Measurements from ENCODE around the gene COL2A1.

- TF ChIP-seq, protein P1, sequence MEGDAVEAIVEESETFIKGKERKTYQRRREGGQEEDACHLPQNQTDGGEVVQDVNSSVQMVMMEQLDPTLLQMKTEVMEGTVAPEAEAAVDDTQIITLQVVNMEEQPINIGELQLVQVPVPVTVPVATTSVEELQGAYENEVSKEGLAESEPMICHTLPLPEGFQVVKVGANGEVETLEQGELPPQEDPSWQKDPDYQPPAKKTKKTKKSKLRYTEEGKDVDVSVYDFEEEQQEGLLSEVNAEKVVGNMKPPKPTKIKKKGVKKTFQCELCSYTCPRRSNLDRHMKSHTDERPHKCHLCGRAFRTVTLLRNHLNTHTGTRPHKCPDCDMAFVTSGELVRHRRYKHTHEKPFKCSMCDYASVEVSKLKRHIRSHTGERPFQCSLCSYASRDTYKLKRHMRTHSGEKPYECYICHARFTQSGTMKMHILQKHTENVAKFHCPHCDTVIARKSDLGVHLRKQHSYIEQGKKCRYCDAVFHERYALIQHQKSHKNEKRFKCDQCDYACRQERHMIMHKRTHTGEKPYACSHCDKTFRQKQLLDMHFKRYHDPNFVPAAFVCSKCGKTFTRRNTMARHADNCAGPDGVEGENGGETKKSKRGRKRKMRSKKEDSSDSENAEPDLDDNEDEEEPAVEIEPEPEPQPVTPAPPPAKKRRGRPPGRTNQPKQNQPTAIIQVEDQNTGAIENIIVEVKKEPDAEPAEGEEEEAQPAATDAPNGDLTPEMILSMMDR (IDR thresholded peaks at IDR 0.05): no peak
- no peak for TF ChIP-seq POLR2A (IDR thresholded peaks at IDR 0.05)
Observed at GRCh38 chr12:48040354-48040753, 36.1 kb upstream of the COL2A1 start.
